MM.1S (cell line): ENCODE measurements around the gene C3.

Source experiments
- EZH2phosphoT487 ChIP-seq: fragments of 300-600 bp; sonication (generic); IDR thresholded peaks from 2 replicates; pipeline ENCODE4 v1.6.1; 2018; ENCODE audit warnings: antibody characterized with exemption, low read length
- TF ChIP-seq, protein P1 (sequence below): fragments of 300-600 bp; sonication (generic); IDR thresholded peaks from 2 replicates; pipeline ENCODE4 v1.5.1; 2016; ENCODE audit warnings: antibody characterized with exemption, low read length, mixed read lengths

DNA sequence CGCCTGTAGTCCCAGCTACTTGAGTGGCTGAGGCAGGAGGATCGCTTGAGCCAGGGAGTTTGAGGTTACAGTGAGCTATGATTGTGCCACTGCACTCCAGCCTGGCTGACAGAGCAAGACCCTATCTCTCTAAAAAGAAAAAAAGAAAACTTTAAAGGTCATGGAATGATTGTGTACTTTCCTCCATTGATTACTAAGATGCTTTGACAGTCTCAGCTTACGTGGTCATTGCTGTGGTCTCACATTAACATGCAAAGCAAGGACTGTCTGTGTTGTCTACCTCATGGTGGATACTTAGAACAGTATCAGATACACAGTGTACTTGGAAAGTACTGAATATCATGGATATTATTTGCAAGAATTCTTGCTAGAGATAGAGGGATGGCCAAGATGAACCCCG lies 36.5 kb downstream of the C3 start:
- TF ChIP-seq, protein P1, sequence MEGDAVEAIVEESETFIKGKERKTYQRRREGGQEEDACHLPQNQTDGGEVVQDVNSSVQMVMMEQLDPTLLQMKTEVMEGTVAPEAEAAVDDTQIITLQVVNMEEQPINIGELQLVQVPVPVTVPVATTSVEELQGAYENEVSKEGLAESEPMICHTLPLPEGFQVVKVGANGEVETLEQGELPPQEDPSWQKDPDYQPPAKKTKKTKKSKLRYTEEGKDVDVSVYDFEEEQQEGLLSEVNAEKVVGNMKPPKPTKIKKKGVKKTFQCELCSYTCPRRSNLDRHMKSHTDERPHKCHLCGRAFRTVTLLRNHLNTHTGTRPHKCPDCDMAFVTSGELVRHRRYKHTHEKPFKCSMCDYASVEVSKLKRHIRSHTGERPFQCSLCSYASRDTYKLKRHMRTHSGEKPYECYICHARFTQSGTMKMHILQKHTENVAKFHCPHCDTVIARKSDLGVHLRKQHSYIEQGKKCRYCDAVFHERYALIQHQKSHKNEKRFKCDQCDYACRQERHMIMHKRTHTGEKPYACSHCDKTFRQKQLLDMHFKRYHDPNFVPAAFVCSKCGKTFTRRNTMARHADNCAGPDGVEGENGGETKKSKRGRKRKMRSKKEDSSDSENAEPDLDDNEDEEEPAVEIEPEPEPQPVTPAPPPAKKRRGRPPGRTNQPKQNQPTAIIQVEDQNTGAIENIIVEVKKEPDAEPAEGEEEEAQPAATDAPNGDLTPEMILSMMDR, result no peak
- TF ChIP-seq EZH2phosphoT487, result no peak
